K562 (cell line): ENCODE measurements around the gene SLC2A9. TPM values are rescaled to one million over a fixed set of nuclear protein-coding genes. Genes with fewer than 3 reads are reported as not detected.

ENCODE experiments used
- ESRRA ChIP-seq: fragments of 450-650 bp; IDR thresholded peaks from 2 replicates; pipeline ENCODE4 v1.6.1; 2014; ENCODE audit warnings: low read depth, mild to moderate bottlenecking, moderate library complexity, borderline replicate concordance
- GTF2F1 ChIP-seq: IDR thresholded peaks from 2 replicates; pipeline ENCODE4 v1.6.1; 2011; ENCODE audit warnings: low read depth, low read length, improper control_type of control experiment
- KLF16 ChIP-seq: IDR thresholded peaks from 2 replicates; pipeline ENCODE4 v1.6.1; 2016; ENCODE audit warnings: antibody characterized with exemption
- MYBL2 ChIP-seq, 2 experiments: fragments of 450-650 bp in 1 of 2; sonication (generic) in 1 of 2; formaldehyde crosslinking in 1 of 2; IDR thresholded peaks; 2 replicates each; pipeline versions ENCODE4 v1.6.1 to v1.8.1; 2017 to 2022; ENCODE audit warnings: borderline replicate concordance in 1 of 2, inconsistent platforms in 1 of 2, low read depth in 1 of 2, mild to moderate bottlenecking in 1 of 2, missing genetic modification reagents in 1 of 2, moderate library complexity in 1 of 2
- NFIC ChIP-seq: fragments of 450-650 bp; IDR thresholded peaks from 2 replicates; pipeline ENCODE4 v1.6.1; 2017; ENCODE audit warnings: mild to moderate bottlenecking, inconsistent platforms
- NONO ChIP-seq, 2 experiments: fragments of 200-400 bp in 1 of 2; fragments of 450-650 bp in 1 of 2; formaldehyde crosslinking in 1 of 2; IDR thresholded peaks; 2 replicates each; pipeline ENCODE4 v1.6.1; 2017; ENCODE audit warnings: low read depth in 2 of 2, mild to moderate bottlenecking in 2 of 2, moderate library complexity in 2 of 2, low read length in 1 of 2
- PBX2 ChIP-seq, 2 experiments: IDR thresholded peaks in 1 of 2; conservative IDR thresholded peaks in 1 of 2; 2 replicates each; pipeline ENCODE4 v1.6.1; 2016; ENCODE audit warnings: low read depth in 2 of 2, mild to moderate bottlenecking in 1 of 2, missing compliant biosample characterization in 1 of 2, missing genetic modification characterization in 1 of 2, moderate library complexity in 1 of 2
- SMAD1 ChIP-seq: fragments of 150-350 bp; IDR thresholded peaks from 2 replicates; pipeline ENCODE4 v1.6.1; 2014; ENCODE audit warnings: low read length, low read depth; ENCODE audit not compliant: partially characterized antibody
- SMAD3 ChIP-seq: fragments of 450-650 bp; formaldehyde crosslinking; conservative IDR thresholded peaks from 2 replicates; pipeline ENCODE4 v1.4.0; 2020; ENCODE audit warnings: mild to moderate bottlenecking
- SNRNP70 ChIP-seq: fragments of 200-400 bp; formaldehyde crosslinking; optimal IDR thresholded peaks from 2 replicates; pipeline ENCODE3; 2017; ENCODE audit warnings: low read depth, low read length
- ZBTB2 ChIP-seq: fragments of 450-650 bp; IDR thresholded peaks from 2 replicates; pipeline ENCODE4 v1.6.1; 2016; ENCODE audit warnings: antibody characterized with exemption
- ZNF780A ChIP-seq: fragments of 250-450 bp; sonication (Bioruptor Pico); IDR thresholded peaks from 2 replicates; pipeline ENCODE4 v1.5.0; 2021; ENCODE audit warnings: mild to moderate bottlenecking
- polyA plus RNA-seq, 8 experiments: library from polyadenylated mRNA; depleted of rRNA in 4 of 8; stranded (reverse) in 5 of 8; unstranded in 3 of 8; fragments of >200 nt; fragmentation: Nextera tagmentation in 2 of 8; fragmentation: Illumina TruSeq in 1 of 8; extraction: Ambion mirVana in 2 of 8; extraction: Trizol in 1 of 8; gene quantifications; 2 replicates each; pipeline versions ENCODE4 v1.2.1 to v1.2.3, GENCODE V29; 2011 to 2014; ENCODE audit warnings: inconsistent platforms in 1 of 8, missing spikeins in 1 of 8
- total RNA-seq, 7 experiments: library from RNA; depleted of rRNA in 6 of 7; stranded (reverse); fragments of >200 nt in 6 of 7; fragmentation: Illumina TruSeq in 2 of 7; extraction: Trizol in 2 of 7; gene quantifications; 2 replicates each; pipeline versions ENCODE4 v1.2.1 to v1.2.3, GENCODE V29; 2011 to 2021; ENCODE audit warnings: low replicate concordance in 1 of 7

SLC2A9 gene
- total and polyA plus RNA-seq, 9 of the 15 experiments (the other 6 are each of a cell fraction or from before 2014, with no cell fraction given): 0.15 to 1.9 (median 0.76) TPM

- TF ChIP-seq ZBTB2 (no peak), ZNF780A (no peak), GTF2F1 (no peak), PBX2 (CRISPR knock-in tag; IDR thresholded peaks at IDR 0.05; ENCODE audit: low read depth) (no peak), PBX2 (tag; conservative IDR thresholded peaks at IDR 0.05; ENCODE audit: low read depth) (0 out of 2 replicates have a peak, but pooled peaks have one; percentile 11), SMAD1 (no peak), SNRNP70 (no peak), MYBL2 (IDR thresholded peaks at IDR 0.05; ENCODE audit: low read depth) (no peak), MYBL2 (CRISPR knock-in tag; IDR thresholded peaks at IDR 0.05; ENCODE audit: borderline replicate concordance) (no peak), NONO (IDR thresholded peaks at IDR 0.05; ENCODE audit: low read depth in 2 of 2, low read length in 1 of 2) (no peak), KLF16 (no peak), ESRRA (no peak), SMAD3 (CRISPR knock-in tag) (no peak), NFIC (peak; percentile 17; the same call in 1 of the 2 replicates)
- TF ChIP-seq, all 486 proteins: peak for 3
These were observed 56.4 kb downstream of the SLC2A9 start (continued) for GRCh38 chr4:9964879-9965278.
